DND-41 (cell line): ENCODE data around the gene POLRMT.

Experiments used
- ATAC-seq: fragments of 200-7000 bp; cut with Tn5 transposase; 3 replicates; pipeline ENCODE4 v1.9.1; 2021; ENCODE audit warnings: low read depth; ENCODE audit not compliant: insufficient read depth
- DNase-seq: peaks from one replicate; pipeline ENCODE4 v3.0.0-alpha.2; 2020
- H2AFZ ChIP-seq: 2 replicates; pipeline ENCODE4 v1.6.0; 2012; ENCODE audit warnings: low read depth, low read length
- H3K27ac ChIP-seq: 2 replicates; pipeline ENCODE4 v1.5.1; 2012; ENCODE audit warnings: low read length, inconsistent platforms
- H3K27me3 ChIP-seq: fragments of 200-600 bp; sonication (generic); 2 replicates; pipeline ENCODE4 v1.6.0; 2012; ENCODE audit warnings: low read length, mild to moderate bottlenecking, inconsistent platforms; ENCODE audit not compliant: insufficient read depth, poor library complexity
- H3K36me3 ChIP-seq: 2 replicates; pipeline ENCODE4 v1.5.1; 2012; ENCODE audit warnings: low read length, inconsistent platforms; ENCODE audit not compliant: insufficient read depth
- H3K4me1 ChIP-seq: 2 replicates; pipeline ENCODE4 v1.5.1; 2012; ENCODE audit warnings: mild to moderate bottlenecking, low read length; ENCODE audit not compliant: insufficient read depth
- H3K4me2 ChIP-seq: 2 replicates; pipeline ENCODE4 v1.6.0; 2012; ENCODE audit warnings: mild to moderate bottlenecking, moderate library complexity, low read length, inconsistent platforms; ENCODE audit not compliant: insufficient read depth
- H3K4me3 ChIP-seq, 2 experiments: fragments of 200-600 bp in 1 of 2; shearing (Covaris generic) in 1 of 2; 2 replicates each; pipeline ENCODE4 v1.5.1; 2012 to 2016; ENCODE audit warnings: inconsistent platforms in 2 of 2, low read length in 2 of 2, mild to moderate bottlenecking in 2 of 2, low read depth in 1 of 2, moderate library complexity in 1 of 2
- H3K79me2 ChIP-seq: 2 replicates; pipeline ENCODE4 v1.6.0; 2012; ENCODE audit warnings: low read length, inconsistent platforms; ENCODE audit not compliant: insufficient read depth
- H3K9ac ChIP-seq: 2 replicates; pipeline ENCODE4 v1.6.0; 2012; ENCODE audit warnings: low read depth, mild to moderate bottlenecking, inconsistent platforms, low read length, moderate library complexity
- H3K9me3 ChIP-seq: 2 replicates; pipeline ENCODE4 v1.5.1; 2012; ENCODE audit warnings: low read length, moderate library complexity, mild to moderate bottlenecking, inconsistent platforms; ENCODE audit not compliant: insufficient read depth, severe bottlenecking
- H4K20me1 ChIP-seq: 2 replicates; pipeline ENCODE4 v1.6.0; 2012; ENCODE audit warnings: low read length; ENCODE audit not compliant: insufficient read depth
- EZH2 ChIP-seq: IDR thresholded peaks from 3 replicates; pipeline ENCODE4 v1.6.1; 2012; ENCODE audit warnings: borderline replicate concordance, low read depth, mild to moderate bottlenecking, moderate library complexity, low read length, inconsistent platforms; ENCODE audit not compliant: severe bottlenecking
- TF ChIP-seq, protein P1 (sequence below): IDR thresholded peaks from 2 replicates; pipeline ENCODE4 v1.5.1; 2012; ENCODE audit warnings: borderline replicate concordance, low read length, moderate library complexity, mild to moderate bottlenecking; ENCODE audit not compliant: poor library complexity, severe bottlenecking; ENCODE audit errors: extremely low read depth

Gene POLRMT

GRCh38 chr19:590396-590745, 43.0 kb downstream of the POLRMT start:
- H3K4me2 ChIP-seq: no peak overlapping the region
- H3K4me3 ChIP-seq: no peak overlapping the region
- no peaks in the 10 kb centered on the region for H3K79me2 ChIP-seq
- peaks cover 8% of the 10 kb centered on the region for H3K27me3 ChIP-seq
- H4K20me1 ChIP-seq: peaks cover 28% of the 10 kb centered on the region
- no peaks in the 10 kb centered on the region for H3K9me3 ChIP-seq
- no peak overlapping the region for H3K9ac ChIP-seq
- no peak overlapping the region for H2AFZ ChIP-seq
- TF ChIP-seq EZH2: no peak
- TF ChIP-seq, protein P1, sequence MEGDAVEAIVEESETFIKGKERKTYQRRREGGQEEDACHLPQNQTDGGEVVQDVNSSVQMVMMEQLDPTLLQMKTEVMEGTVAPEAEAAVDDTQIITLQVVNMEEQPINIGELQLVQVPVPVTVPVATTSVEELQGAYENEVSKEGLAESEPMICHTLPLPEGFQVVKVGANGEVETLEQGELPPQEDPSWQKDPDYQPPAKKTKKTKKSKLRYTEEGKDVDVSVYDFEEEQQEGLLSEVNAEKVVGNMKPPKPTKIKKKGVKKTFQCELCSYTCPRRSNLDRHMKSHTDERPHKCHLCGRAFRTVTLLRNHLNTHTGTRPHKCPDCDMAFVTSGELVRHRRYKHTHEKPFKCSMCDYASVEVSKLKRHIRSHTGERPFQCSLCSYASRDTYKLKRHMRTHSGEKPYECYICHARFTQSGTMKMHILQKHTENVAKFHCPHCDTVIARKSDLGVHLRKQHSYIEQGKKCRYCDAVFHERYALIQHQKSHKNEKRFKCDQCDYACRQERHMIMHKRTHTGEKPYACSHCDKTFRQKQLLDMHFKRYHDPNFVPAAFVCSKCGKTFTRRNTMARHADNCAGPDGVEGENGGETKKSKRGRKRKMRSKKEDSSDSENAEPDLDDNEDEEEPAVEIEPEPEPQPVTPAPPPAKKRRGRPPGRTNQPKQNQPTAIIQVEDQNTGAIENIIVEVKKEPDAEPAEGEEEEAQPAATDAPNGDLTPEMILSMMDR: no peak
- H3K27ac ChIP-seq: no peak overlapping the region
- DNase-seq: no peak
- no peaks in the 10 kb centered on the region for H3K36me3 ChIP-seq
- ATAC-seq: no peak
- H3K4me1 ChIP-seq: peaks cover 10% of the 10 kb centered on the region

DNA sequence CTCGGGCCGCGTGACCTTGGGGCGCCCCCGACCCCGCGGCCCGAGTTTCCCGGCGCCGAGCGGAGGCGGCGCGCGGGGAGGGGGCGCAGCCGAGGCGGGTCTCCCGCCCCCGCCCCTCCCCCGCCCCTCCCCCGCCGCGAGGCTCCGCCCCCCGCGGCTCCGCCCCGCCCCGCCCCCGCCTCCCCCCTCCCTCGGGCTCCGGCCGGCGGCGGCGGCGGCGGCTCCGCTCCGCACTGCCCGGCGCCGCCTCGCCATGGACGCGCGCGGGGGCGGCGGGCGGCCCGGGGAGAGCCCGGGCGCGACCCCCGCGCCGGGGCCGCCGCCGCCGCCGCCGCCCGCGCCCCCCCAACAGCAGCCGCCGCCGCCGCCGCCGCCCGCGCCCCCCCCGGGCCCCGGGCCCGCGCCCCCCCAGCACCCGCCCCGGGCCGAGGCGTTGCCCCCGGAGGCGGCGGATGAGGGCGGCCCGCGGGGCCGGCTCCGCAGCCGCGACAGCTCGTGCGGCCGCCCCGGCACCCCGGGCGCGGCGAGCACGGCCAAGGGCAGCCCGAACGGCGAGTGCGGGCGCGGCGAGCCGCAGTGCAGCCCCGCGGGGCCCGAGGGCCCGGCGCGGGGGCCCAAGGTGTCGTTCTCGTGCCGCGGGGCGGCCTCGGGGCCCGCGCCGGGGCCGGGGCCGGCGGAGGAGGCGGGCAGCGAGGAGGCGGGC, 43.5 kb downstream of the POLRMT start, which contains the start of gene HCN2:
HCN2 (plus strand) TSS at position 189 of the 703 bp plus-strand sequence; CDS start at position 254, 65 bp downstream.
- no peak within 1 kb of the TSS for H3K4me3 ChIP-seq
- TF ChIP-seq, protein P1: no peak
- TF ChIP-seq EZH2: no peak
- H3K9me3 ChIP-seq: no peaks in the 10 kb centered on the region
- peaks cover 10% of the 10 kb centered on the region for H3K4me1 ChIP-seq
- H3K27me3 ChIP-seq: peaks cover 8% of the 10 kb centered on the region
- no peak within 1 kb of the TSS for H2AFZ ChIP-seq
- no peaks in the 10 kb centered on the region for H3K36me3 ChIP-seq
- no peak within 1 kb of the TSS for H3K4me2 ChIP-seq
- H3K79me2 ChIP-seq: no peaks in the 10 kb centered on the region
- no peak within 1 kb of the TSS for H3K27ac ChIP-seq
- no peak within 1 kb of the TSS for H3K9ac ChIP-seq
- ATAC-seq (no peak), DNase-seq (no peak)
- H4K20me1 ChIP-seq: peaks cover 29% of the 10 kb centered on the region

DNA sequence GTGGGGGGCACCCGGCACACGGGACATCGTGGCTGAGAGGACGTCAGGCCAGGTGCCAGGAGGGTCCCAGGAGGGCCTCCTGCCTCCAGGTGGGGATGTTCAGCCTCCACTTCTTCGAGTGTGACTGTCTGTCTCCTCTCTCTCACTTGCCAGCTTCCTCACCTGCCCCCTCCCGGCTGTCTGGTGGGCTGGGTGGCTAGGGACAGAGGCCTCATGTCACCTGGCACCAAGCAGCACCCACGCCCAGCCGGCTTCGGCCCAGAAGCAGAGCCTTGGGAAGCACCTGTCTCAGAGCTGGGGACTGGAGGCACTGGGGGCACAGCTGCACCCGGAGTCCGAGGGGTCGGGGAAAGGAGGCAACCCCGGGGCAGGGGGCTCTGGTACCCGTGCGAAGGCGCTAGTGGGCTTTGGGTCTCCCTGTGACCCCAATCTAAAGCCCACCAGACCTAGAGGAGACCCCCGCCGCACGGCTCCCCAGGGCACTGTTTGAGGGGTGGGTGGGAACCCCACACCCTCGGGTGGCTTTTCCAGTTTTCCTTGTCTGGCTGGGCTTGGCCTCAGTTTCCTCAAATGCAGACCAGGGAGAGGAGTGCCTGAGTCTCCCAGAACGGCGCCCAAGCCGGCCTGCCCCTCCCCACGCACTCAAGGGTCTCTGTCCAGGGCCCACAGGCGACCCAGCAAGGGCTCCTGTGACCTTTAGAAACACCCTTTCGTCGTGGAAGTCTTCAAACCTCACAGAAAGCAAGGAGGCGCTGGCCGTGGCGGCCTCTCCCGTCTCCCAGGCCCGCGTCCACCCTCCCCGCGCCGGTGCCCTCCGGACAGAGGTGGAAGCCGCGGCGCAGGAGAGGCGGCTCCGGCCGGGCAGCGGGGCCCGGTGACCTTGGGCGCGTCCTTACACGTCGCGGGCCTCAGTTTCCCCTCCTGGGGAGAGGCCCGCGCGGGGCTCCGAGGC, 44.3 kb downstream of the POLRMT start:
- ATAC-seq (no peak), DNase-seq (no peak)
- Histone ChIP-seq H3K4me1 (peaks cover 10% of the 10 kb centered on the region), H3K4me2 (no peak overlapping the region; the same call in 1 of the 2 replicates), H4K20me1 (peaks cover 36% of the 10 kb centered on the region), H3K27me3 (peaks cover 8% of the 10 kb centered on the region), H2AFZ (no peak overlapping the region), H3K9ac (no peak overlapping the region), H3K79me2 (no peaks in the 10 kb centered on the region), H3K4me3 (no peak overlapping the region; a peak in 1 of 4 replicates), H3K9me3 (no peaks in the 10 kb centered on the region), H3K27ac (no peak overlapping the region), H3K36me3 (no peaks in the 10 kb centered on the region)
- no peak for TF ChIP-seq EZH2
- TF ChIP-seq, protein P1: peak; percentile 19
